ENCODE data around the gene RAD51AP1. TPM values are rescaled to one million over a fixed set of nuclear protein-coding genes. Genes with fewer than 3 reads are reported as not detected.

RAD51AP1 gene
- 1 to 10 TPM in 1 of 2 donors, under 1 TPM in 1; 0.86 to 1.3 TPM for total RNA-seq

GRCh38 chr12:4538207-4539160, at the start of gene RAD51AP1:
TSS of gene RAD51AP1 (plus strand) at chr12:4538890. CDS start at chr12:4538940, 50 bp downstream.
- Histone ChIP-seq H3K4me3 (peak within 1 kb of the TSS; percentile 62 to 76), H3K27ac (peak within 1 kb of the TSS; percentile 92 to 94), H3K27me3 (no peaks in the 10 kb centered on the region), H3K4me1 (peaks cover 0 to 18% of the 10 kb centered on the region in 2 donors), H3K9me3 (no peaks in the 10 kb centered on the region), H3K36me3 (no peaks in the 10 kb centered on the region)
- no peak for TF ChIP-seq CTCF (IDR thresholded peaks at IDR 0.05)
- peak; percentile 95 for DNase-seq (ENCODE audit: low spot score)

GRCh38 chr12:4489556-4489955, 49.1 kb upstream of the RAD51AP1 start:
- no peak for TF ChIP-seq CTCF (IDR thresholded peaks at IDR 0.05)
- Histone ChIP-seq H3K9me3 (no peaks in the 10 kb centered on the region), H3K27ac (no peak overlapping the region), H3K36me3 (peaks cover 30% of the 10 kb centered on the region), H3K27me3 (no peaks in the 10 kb centered on the region), H3K4me3 (no peak overlapping the region), H3K4me1 (no peaks in the 10 kb centered on the region)
- DNase-seq (ENCODE audit: low spot score): no peak

GRCh38 chr12:4490973-4491372, 47.7 kb upstream of the RAD51AP1 start:
- H3K27me3 ChIP-seq: no peaks in the 10 kb centered on the region
- no peak overlapping the region for H3K4me3 ChIP-seq
- no peaks in the 10 kb centered on the region for H3K4me1 ChIP-seq
- no peak for DNase-seq (ENCODE audit: low spot score)
- H3K9me3 ChIP-seq: no peaks in the 10 kb centered on the region
- TF ChIP-seq CTCF (IDR thresholded peaks at IDR 0.05): no peak
- peaks cover 33% of the 10 kb centered on the region for H3K36me3 ChIP-seq
- H3K27ac ChIP-seq: no peak overlapping the region

- no peak overlapping the region for H3K27ac ChIP-seq
- H3K9me3 ChIP-seq: no peaks in the 10 kb centered on the region
- H3K4me1 ChIP-seq: no peaks in the 10 kb centered on the region
- H3K4me3 ChIP-seq: no peak overlapping the region
- no peak for TF ChIP-seq CTCF (IDR thresholded peaks at IDR 0.05)
- H3K36me3 ChIP-seq: peaks cover 47% of the 10 kb centered on the region
- DNase-seq (ENCODE audit: low spot score): no peak
- no peaks in the 10 kb centered on the region for H3K27me3 ChIP-seq
Measured at GRCh38 chr12:4496145-4496838, 42.4 kb upstream of the RAD51AP1 start.

- Histone ChIP-seq H3K27me3 (no peaks in the 10 kb centered on the region), H3K4me1 (no peaks in the 10 kb centered on the region), H3K9me3 (no peaks in the 10 kb centered on the region), H3K27ac (no peak overlapping the region), H3K36me3 (peaks cover 60% of the 10 kb centered on the region), H3K4me3 (no peak overlapping the region)
- DNase-seq (ENCODE audit: low spot score): no peak
- TF ChIP-seq CTCF (IDR thresholded peaks at IDR 0.05): no peak
Measured at GRCh38 chr12:4499186-4499585, 39.5 kb upstream of the RAD51AP1 start.
